ENCODE measurements around the gene MTHFSD.

MTHFSD gene

DNA sequence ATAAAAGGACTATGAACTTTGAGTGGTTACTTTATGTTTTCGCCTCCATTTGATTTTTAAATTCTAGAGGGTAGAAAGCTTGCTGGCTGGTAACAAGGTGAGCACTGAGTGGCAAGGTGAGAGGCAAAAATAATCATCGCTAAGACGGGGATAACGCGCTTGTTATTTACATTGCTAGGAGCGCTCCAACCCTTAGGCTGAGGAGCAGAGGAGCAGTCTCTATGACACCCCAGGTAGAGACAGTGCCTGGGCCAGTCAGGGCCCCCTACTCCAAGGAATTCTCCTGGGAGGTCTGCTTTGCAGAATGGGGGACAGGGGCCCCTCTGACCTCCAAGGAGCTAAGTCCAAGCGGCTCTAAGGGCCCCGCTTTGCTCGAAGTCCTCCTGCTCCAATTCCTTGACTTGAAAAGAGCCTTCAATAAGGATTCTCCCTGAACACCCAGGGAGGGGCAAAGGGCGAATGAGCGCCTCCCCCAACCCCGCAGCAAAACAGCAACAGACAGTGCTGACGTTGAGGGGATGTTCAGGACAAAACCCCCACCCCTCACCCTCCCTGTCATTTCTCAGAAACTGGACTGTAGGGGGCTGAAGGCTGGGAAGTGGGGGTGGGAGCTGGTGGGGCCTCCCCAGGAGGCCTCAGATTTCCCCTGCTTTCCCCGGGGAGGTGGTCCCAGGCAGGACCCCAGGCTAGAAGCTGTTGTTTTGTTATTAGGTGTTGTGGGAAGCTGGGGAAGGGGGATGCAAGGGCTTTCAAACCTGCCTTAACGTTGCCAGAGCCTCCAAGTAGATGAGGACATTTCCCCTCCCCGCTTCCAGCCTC is 54.9 kb downstream of the MTHFSD start:
- DNase-seq = no peak

DNA sequence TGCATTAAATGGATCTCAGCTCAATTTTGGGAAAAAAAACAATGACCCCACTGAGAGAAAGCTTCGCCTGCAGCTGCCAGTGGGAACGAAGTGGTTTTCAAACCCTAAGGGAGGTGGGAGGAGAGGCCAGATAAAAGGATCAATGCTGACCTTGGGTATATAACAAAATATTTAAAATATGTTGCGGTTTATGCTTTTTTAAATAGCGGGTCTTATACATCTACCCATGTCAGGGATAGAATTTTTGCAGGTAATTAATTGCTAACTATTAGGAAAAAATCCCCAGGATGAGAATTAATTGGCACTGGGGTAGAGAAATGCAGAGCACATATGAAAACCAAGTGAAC is 55.6 kb downstream of the MTHFSD start:
- no peak for DNase-seq

- no peak for DNase-seq
Observed at GRCh38 chr16:86498671-86499439, 56.2 kb downstream of the MTHFSD start.

DNA sequence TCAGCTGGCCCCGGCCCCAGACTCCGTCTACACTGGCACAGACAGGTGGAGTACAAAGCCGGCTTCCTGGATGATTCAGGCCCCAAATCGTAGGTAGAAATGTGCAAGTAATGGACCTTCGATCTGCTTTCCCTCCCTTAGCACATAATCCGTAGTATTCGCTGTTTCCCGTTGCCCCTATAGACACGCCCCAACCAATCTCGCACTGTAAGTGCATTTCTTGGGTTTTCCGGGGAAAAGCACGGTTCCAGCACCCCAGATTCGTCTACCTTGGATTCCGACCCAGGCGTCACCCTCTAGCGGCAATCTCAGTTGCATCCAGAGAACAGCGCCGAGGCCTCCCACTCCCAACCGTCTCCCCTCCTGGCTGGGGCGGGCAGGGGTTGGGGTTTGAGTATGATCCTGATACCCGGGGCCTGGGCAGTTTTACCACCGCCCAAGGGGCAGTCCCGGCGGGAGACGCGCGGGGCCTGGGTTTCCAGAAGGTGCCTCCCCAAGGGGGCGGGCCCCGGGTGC is 56.8 kb downstream of the MTHFSD start:
- DNase-seq = no peak

DNA sequence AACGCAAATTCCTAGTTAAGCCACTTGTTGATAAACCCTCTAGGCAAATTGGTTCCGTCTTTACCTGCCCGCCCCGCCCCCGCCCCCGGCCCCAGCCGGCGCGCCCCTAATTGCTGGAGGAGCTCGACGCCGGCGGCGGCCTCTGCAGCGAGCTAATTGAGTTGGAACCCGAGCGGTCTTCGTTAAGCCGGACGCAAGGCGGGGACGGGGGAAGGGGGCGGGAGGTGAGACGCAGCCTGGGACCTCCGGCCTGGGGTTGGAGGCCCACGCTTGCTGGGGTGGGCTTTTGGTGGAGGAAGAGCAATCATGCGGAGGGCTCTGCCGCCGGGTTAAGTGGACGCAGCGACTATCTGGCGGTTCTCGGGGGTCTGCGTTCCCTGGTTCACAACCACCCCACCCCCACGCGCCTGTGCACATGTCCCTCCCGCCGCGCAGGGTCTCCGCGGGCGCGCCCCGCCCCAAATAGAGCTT is 57.4 kb downstream of the MTHFSD start:
- DNase-seq = no peak

- no peak for DNase-seq
Observed at GRCh38 chr16:86496929-86497461, 58.0 kb downstream of the MTHFSD start.

DNA sequence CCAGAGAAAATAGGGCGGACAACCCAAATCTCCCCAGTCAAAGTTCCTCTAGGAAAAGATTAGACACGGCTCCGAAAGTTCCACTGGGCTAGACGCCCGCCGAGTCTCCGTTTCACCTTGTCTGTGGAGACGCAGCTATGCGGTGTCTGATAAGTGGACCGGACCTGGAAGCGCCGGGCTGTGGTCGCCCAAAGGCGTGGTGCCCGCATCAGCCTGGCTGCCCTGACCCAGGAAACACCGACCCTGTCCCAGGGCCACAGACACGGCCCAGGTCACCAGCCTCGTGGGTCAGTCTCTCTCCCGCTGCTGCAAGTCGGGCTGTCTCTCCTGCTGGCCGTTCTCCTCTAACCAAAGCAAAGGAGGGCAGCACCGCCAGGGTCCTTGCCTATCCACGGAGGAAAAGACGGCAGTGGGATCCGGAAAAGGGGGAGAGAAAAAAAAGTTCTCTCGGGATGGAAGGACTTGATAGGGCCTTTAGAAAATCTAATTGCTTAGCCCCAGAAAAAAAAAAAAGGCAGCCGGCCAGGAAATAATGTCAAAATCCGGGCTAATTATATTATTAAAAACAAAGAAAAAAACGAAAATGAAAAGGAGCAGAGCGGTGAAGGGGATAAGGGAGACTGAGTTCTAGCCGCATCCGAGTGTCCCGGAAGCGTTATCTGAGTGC is 58.6 kb downstream of the MTHFSD start:
- DNase-seq = no peak

DNA sequence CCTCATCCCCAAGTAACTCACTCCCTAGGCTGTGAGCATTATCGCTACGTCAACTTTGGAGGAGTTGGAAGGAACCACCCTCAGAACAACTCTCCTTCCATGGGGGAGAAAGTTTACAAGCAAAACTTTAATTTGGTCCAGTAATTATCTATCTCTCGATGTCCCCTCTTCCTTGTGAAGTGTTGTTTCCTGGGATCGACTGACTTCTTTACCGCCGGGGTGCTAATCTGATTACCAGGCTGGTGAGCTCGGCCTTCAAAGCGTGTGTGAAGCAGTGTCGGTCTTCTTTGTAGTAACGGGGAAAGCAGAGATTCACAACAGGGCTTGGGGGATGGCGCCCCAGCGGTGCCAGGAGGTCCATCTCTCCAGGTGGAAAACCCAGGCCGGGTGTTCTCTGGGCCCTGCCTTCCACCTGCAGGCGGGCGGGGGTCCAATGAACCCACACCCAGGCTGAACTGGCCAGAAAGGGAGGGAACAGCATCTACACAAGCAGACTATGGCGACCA is 59.2 kb downstream of the MTHFSD start:
- DNase-seq = no peak

DNA sequence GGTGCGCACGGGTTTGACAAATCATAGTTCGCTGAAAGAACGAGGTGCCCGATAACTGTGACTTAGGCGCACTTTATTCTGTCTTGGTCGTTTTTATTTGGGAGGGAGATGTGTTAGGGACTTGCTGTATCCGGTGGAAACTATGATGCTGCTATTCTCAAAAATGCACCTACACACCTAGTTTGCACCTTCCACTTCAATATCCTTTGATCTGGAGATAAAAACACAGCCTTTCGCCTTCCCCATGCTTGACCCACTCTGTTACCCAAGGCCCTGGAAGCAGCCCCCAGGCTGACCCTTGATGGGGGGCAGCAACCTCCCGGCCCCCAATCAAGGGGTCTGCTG is 59.7 kb downstream of the MTHFSD start:
- no peak for DNase-seq

- DNase-seq = no peak
Observed at GRCh38 chr16:86494565-86495356, 60.3 kb downstream of the MTHFSD start.

DNA sequence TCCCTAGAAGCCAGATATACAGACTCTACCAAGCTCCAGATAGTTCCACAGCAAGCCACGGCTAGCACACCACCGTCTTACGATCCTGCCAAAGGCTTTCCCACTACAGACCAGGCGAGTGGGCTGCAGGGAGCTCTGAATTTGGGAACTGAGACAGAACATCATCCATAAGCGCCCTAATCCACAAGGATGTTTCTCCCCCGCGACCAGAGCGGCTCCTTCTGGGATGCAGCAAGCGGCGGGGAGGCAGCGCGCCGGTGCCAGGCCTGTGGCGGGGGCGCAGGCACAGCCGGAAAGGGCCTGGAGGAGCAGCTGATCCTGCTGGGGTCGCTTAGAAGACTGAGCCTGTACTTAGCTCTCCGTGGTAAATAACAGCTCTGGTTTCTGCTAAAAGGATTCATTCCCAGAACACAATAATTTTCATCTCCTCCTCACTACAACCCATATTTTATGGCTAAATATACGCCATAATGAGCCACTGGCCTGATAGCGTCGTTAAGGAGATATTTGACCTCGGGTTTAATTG is 60.9 kb downstream of the MTHFSD start:
- no peak for DNase-seq

GRCh38 chr16:86492961-86493629 is 61.9 kb downstream of the MTHFSD start:
- DNase-seq = no peak

- DNase-seq = no peak
Observed at GRCh38 chr16:86492267-86492960, 62.6 kb downstream of the MTHFSD start.

DNA sequence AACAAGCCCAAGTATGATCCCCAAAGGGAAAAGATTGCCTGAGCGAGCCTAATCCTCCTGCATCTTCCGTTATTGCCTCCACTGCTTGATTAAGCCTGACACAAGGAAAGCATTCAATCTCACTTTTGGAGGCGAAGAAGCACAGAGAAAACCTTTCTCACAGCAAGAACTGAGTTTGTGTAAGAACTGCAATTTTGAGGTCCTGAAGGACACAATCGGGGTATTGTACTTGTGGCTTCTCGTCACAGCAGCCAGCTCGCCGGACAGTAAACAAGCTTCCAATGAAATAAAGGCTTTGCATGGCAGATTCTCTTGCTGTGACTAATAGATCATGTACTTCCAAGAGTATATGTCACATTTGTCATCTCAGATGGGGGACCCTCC is 63.4 kb downstream of the MTHFSD start:
- DNase-seq = no peak

GRCh38 chr16:86490859-86491639 is 64.0 kb downstream of the MTHFSD start:
- DNase-seq = no peak

DNA sequence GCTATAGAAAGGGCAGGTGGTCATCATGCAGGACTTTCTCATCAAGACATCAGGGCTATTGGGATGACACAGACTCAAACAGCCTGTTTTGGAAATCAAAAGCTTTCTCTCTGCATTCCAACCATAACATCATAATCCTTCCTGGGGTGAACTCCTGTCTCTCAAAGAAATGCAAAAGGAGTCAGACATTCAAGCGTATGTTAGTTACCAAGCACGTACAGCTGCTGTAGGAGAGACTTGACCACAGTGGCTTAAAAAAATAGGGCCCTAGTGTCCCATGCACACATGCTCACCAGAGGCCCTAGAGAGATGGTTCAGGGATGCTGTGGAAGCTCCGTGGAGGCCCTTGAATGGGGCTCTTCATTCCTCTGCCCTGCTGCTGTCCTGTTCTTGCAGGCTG is 69.3 kb downstream of the MTHFSD start:
- DNase-seq = no peak

DNA sequence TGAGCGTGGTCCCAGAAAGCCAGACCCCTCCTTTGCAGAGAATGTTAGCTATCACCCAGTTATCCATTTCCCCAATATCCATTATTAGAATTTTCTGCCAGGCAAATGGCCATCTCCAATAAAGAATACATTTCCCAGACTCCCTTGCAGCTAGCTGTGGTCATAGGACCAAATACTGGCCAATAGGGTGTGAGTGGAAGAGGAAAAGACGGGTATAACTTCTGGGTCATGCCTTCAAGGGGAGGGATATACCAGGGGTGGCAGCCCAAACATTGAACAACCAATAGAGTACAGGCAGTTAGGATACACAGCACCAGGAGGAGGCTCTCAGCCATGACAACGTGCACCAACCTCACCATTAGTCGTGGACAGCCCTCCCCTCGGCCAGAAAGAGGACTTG is 70.8 kb downstream of the MTHFSD start:
- no peak for DNase-seq

DNA sequence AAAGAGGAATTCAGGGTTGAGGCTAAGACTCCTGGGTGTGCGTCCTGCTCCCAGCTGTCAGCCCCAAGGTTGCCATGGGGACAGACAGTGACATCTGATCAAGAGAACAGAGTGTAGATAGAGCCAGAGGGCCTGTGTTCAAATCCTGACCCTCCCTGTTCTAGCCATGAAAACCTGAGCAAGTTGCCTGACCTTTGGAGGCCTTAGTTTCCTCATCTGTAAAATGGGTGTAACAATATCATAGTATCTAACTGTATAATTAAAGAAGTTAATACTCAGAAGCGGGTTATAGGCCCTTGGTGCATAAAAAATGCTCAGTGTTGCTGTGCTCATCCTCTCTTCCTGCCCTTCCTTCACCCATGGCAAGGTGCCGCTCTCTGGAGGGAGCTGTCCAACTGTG is 73.4 kb downstream of the MTHFSD start:
- no peak for DNase-seq

DNA sequence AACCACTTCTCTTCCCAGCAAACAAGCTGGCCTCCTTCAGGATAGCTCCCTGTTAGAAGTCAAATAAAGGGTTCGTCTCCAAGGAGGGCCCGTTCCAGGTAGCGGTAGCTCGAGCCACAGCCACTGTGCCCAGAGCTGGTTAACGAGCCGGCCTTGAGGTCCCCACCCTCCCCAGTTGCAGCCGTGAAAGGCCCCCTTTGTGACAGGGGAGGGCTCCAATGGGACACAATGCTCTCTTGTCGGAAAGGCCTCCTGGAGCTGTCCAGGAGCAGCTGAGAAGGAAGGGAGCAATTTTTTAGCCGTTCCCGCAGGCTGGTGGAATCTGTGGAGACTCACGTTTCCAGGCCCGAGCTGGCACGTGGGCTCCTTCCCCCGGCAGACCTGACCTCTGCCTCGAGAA is 74.6 kb downstream of the MTHFSD start:
- no peak for DNase-seq
